GM18511 (cell line): ENCODE measurements around the gene LNPEP.

ENCODE experiments used
- ATAC-seq: cut with Tn5 transposase; IDR thresholded peaks from one replicate; pipeline ENCODE4 v1.9.1; 2021; ENCODE audit warnings: mild to moderate bottlenecking, moderate library complexity; ENCODE audit not compliant: unreplicated experiment

Gene LNPEP

DNA sequence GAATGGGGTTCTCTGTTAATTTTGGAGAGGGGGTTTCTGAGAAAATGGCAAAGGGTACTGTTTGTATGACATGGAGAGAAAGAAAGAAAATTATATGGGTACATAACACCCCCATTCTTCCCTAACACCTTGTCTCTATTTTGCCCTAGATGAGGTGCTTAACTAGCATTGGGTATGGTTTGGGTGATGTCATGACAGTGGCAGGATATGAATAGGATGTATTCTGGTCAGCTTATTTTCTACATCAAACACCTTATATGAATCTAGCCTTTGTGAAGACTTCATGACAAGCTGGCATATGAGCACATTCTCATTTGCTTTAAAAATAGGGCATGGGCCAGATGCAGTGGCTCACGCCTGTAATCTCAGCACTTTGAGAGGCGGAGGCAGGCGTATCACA lies 58.6 kb downstream of the LNPEP start:
- no peak for ATAC-seq

DNA sequence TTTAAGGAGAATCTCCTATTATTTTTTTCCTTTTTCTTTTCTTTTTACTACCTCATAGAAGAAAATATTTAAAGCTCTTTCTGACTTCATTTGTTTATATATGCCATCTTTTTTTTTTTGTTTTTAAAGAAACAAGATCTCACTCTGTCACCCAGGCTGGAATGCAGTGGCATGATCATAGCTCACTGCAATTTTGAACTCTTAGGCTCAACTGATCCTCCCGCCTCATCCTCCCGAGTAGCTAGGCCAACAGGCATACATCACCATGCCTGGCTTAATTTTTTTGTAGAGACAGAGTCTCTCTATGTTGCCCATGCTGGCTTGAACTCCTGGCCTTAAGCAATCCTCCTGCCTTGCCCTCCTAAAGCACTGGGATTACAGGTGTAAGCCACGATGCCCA lies 59.5 kb downstream of the LNPEP start:
- ATAC-seq, result no peak

DNA sequence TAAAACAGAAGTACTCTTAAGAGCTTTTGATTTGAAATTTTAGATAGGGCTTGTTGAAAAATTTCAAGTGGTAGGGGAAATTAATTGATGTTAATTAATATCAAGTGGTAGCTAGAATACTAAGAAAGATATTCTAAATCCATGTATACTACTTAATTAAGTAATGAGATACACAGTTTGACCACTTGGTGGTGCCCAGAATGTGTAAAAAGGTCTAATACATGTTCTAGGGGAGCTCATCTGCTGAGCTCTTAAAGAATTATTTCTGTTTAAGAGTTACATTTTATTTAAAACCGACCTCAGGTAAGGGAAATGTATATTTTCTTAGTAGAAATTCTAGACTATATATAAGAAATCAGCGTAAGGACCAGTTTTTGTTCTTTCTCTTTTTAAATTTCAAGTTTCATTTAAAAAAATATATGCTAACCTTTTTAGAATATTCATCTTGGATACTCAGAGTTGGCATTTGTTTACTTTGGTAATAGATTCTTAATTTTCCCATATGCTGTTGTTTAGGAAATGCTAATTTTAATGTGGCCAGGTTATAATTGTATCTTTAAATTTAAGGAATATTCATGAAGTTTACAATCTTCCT lies 61.5 kb downstream of the LNPEP start:
- ATAC-seq, result peak; percentile 82

DNA sequence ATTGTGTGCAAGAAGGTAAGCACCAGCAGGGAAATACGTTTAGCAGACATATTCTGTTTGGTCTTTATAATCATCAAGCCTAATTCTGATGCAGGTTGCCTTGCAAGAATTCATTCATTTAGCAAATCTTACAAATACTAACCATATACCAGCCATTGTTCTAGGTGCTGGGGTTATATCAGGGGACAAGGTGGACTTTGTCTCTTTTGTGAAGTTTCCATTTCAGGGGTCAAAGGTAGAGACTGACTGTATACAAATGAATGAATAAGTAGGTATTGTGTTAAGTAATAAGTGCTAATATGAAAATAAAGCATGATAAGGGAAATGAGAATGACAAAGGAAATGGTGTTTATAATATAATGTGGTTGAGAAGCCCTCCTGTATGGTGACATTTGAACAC lies 64.0 kb downstream of the LNPEP start:
- no peak for ATAC-seq

DNA sequence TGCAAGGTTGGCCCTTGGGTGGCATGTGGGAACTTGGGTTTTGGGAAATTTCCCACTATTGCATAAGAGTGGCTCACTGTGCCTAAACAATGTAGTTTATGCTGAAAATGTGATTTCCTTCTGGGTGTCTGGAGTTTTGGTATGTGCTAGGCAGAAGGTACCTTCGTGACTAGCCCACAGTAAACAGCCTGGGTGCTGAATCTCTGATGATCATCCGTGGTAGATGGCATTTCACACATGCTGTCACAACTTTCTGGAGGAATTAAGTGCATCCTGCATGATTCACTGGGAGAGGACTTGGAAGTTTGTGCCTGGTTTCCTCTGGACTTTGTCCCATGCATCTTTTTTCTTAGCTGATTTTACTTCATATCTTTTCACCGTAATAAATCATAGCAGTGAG lies 64.5 kb downstream of the LNPEP start:
- ATAC-seq, result no peak

DNA sequence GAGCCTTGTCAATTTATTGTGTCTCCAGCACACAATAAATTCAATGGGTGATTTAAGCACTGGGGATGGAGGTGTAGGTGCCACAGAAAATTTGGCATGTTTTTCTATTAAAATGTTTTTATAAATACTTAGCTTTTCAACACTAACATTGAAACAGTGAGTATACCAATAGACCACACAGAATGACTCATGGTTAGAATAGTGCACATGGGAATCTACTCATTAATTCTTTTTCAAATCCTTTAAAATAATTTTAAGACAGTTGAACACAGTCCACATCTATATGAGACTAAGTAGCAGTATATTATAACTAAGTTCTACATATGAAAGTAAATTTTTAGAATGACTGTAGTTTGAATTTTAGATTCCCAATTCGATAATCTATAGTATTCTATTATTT lies 67.1 kb downstream of the LNPEP start:
- no peak for ATAC-seq

DNA sequence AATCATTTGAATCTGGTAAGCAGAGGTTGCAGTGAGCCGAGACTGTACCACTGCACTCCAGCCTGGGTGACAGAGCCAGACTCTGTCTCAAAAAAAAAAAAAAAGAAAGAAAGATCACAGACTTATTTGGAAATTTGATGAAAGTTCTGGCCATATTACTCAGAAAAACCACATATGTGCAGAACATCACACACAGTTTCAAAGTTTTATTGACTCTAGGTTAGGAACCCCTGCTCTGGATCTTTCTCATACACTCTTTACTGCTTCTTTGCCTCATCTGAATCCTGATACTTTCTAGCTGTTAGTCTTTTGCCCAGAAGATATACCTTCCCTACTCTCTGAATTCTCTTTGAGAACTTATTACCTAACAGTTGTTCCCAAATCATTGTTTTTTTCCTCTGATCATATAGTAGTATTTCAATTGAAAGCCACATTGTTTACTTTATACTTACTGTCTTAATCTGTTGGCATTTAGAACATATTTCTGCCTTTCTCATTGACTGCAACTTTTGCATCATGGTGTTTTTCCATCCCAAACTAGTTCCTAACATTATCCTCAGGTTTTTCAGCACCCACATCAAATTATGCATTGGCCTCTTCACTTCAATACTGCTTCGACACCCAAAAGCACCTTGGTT lies 68.7 kb downstream of the LNPEP start:
- ATAC-seq, result no peak

DNA sequence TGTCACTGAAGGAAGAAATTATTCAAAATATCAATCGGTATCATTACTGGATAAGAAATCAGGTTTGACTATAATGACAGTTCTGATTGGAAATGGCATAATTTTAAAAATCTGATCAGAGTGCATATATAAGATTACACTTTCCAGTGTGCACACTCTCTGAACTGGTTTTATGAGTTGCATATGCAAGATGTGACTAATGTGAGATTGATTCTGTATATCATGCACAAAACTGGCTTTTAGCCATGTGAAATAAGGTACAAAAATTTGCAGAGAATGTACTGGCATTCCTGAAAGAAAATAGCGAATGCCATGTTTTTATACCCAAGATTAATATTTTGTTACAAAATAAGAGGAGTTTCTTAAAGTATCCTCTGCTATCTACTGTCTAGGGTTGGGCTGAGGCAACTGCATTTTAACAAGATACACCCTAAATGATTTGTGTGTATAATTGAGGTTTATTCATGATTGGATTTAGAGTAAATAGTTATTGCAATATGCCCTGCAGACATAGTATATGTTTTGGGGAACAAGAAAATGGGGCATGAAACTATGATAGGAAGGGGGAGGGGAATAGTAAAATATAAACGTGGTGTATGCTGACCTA lies 70.7 kb downstream of the LNPEP start:
- ATAC-seq, result no peak

DNA sequence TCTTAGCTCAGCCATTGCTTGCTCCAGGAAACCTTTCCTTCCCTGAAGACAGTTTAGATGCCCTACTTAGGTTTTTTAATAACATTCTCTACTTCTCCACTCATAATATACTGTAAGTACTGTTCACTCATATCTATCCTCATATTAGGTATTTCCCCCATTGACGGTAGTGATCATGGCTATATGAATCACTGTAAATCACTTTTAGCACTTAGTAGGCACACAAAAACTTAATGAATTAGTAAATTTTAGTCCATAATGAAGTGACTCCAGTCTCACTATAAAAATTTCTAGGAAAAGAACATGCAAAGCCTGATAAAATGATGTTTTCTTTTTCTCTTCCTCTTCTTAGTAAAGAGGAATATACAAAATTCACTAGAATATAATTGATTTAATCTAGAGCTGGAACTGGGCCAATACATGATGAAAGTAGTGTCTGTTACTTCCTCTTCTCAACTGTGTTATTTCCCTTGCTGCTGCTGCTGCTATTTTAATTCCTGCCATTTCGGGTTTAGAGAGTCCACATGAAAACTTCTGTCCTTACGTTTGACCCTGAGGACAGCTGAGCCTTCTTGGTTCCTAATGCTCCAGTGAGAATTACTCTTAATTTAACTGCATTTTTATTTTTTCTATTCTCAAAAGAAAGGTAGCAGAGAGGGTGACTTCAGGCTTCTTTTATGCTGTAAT lies 73.5 kb downstream of the LNPEP start:
- ATAC-seq, result peak; percentile 83

DNA sequence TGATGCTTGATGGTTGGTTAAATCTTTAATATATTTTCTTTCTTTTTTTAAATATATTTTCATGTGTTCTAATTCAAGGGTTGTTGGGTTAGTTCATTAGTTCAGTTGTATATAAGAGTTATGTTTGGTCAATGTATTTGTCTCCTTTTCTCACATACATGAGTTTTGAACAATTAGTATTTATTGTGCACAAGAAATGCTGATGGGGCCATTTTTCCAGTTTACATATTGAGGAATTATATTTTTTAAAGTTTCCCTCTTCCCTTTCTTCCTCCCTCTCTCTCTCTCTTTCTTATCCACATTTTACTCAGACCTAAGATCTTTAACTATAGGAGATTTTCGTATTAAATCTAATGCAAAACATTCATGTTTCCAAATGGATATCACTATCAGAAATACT lies 74.0 kb downstream of the LNPEP start:
- no peak for ATAC-seq

DNA sequence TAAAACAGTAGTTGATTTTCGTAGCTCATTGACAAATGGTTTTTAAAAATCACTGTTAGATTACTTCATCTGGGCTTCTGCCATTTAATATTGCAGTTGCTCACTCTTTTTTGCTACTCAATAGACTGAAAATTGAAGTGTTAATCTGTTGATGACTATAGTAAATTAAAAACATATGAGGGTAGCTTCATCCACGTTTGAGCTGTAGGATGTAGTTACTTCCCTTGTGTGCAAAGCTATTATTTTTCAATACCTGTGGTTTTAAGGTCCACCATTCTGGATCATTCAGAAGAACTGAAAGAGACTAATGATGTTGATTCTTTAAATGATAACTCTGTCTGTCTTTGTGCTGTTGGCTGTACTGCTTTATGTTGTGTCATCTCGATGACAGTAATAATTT lies 74.7 kb downstream of the LNPEP start:
- ATAC-seq, result no peak

DNA sequence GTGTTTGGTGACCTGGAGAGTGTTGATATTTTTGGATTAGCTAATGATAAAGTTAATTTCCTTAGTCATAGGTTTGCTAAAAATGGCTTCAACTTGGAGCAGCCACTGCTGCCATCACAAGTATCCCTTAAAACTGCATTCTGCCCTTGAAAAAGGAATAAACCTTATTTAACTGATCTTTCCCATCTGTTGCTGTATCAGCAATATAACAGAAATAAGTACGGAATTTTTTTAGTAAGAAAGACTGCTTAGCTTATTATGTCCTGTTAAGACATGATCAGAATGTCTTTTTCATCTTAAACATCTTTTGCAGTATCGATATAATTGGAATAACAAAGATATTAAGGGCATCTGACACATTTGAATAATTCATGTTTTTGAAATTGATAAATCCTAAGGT lies 75.7 kb downstream of the LNPEP start:
- no peak for ATAC-seq

DNA sequence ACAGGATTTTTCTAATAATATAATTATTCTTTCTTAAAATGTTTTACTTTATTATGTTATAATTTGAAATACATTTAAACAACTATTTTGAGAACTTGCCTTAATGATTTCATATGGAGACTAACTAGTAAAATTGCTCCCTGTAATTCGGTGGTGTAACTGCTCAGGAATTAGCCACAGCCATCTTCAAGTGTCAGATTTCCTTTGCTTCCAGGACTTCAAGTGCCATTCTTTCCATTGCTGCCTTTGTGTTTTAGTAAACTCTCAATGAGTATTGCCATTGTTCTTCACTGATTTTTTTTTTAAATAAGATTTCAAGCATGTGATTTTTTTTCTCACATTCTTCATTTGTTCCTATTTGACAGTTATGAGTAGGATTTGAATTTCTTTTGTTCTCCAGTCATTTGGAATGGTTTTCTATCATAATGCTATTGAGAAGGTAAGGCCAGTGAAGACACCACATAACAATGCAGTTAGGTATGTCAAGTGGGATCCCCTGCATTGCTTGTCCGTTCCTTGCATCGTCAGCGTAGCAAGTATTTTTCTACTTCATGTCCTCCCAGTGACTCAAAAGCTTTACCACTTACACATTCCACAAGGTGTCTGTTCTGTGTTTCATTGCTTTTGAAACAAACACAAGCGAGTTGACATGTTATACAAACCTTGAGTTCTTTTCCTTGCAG lies 83.7 kb downstream of the LNPEP start:
- ATAC-seq, result no peak

DNA sequence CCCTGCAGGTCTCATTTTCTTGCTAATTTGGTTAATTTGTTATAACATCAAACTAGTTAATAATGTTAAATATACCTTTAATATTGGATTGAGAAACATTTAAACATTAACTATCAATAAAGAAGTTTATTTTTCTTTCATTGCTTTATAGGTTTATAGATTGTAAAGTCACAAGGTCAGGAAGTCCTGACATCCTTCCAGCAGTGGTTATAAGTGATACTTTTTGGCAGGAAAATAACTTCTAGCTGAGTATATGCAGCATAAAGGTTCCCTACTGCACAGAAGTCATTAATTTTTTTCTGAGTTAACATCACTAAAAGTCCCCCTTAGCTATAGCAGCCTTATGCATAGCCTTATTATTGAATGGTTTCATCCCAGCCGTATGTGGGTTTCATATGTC lies 85.5 kb downstream of the LNPEP start:
- ATAC-seq, result no peak

DNA sequence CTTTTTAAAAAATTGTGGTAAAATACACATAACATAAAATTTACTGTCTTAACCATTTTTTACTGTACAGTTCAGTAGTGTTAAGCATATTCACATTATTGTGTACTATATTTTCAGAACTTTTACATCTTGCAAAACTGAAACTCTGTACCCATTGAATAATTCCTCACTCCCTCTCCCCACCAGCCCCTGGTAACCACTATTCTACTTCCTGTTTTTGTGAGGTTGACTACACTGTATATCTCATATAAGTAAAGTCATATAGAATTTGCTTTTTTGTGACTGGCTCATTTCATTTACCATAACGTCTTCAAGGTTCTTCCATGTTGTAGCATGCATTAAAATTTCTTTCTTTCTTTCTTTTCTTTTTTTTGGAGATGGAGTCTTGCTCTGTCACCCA lies 87.0 kb downstream of the LNPEP start:
- no peak for ATAC-seq

DNA sequence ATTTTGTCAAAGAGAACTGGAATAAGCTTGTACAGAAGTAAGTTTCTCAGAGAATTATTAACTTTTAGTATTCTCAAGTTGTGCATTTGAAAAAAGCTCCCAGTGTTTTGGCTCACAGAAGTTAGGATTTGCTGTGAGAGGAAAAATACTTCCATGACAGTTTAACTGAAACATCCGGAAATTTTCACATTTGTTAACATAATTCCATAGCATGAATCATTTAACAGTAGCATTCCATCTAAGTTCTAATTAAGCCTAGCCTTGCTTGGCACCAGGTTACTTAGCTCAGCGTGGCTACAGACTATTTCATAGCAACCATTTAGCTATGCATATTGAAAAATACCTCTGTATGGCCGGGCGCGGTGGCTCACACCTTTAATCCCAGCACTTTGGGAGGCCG lies 90.8 kb downstream of the LNPEP start:
- ATAC-seq, result no peak

DNA sequence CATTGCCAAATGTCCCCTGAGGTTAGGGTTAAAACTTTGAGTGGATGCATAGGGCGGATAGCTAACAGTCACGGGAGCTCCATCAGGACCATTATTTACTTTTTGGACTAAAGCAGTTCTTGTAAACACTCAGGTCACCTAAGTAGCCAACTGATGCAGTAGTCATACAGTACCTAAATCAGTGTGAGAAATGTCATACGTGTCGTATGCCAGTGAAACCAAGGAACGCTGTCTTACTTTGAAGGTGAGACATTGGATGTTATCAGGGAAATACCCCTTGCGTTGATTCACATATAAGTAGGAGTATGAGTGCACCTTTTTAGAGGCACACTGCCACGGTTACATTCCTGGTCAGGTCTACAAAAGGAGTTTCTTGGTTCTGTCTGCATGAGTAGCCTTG lies 101.9 kb downstream of the LNPEP start:
- ATAC-seq, result no peak

DNA sequence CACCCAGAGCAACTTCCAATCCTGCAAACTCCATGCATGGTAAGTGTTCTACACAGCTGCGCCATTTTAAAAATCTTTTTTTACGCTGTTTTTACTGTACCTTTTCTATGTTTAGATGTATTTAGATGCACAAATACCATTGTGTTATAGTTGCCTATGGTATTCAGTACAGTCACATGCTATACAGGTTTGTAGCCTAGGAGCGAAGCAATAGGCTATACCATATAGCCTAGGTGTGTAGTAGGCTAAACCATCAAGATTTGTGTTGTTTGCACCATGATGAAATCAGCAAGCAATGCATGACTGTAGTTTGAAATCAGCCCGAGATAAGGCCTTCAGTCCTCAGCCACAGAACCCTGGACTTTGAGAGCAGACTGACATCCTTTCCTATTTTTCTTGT lies 105.4 kb downstream of the LNPEP start:
- no peak for ATAC-seq

DNA sequence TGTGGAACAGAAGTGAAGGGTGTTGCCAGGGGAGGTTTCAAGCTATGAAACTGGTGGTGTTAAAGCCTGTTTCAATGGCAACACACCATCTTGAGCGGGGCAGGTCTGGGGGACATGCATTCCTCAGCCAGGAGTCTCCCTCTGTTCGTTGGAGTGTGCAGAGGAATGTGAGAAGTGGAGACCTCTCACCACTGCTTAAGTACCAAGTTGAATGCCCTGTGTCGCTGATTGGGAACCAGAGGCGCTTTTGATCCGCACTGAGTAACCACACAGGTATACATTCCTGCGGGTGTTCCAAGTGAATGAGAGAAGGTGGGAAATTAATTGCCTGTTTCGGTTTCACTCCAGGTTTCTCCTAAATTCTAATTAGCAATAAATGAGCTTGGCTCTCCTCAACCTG lies 107.1 kb downstream of the LNPEP start:
- ATAC-seq, result no peak

DNA sequence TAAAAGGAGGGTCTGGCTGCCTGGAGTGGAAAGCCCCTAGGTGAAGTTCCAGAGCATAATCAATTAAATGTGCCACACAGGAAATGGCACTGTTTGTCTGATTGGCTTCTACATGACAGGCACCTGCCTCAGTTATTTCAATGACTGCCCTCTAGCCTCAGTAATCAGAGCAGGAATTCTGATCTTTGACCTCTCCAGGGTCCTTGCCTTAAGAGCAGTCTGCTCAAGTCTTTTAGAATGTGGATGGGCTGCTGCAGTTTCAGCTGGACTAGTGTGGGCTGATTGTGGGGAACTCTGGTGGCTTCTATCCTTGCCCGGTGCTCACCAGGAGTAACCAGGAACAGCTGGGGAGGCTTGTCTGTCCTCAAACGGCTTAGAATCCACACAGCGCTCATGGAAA lies 107.6 kb downstream of the LNPEP start:
- ATAC-seq, result no peak

DNA sequence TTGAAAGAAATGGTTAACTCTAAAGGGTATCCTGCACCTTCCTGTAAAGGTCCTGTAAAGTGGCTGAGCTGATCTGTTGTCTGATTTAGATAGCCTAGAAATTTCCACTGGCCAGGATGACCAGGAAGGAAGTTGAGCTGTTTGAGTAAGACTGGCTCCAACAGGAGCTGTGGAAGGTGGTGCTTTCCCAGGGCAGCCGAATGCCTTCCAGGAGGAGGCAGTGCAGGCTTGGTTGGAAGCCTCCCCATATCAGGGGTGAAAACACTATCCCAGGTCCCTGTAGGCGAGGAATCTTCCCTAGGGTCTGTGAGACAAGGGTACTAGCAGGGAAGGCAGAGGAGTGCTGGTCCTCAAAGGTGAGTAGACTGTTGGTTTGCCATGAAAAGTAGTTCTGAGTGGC lies 108.2 kb downstream of the LNPEP start:
- no peak for ATAC-seq
